Dedifferentiated amniotic fluid mesenchymal stem cell (primary cell): ENCODE data around the gene TMEM38A.
"Not testable (repeated sequence)": the region's sequence is repeated elsewhere in the genome, so short reads cannot be mapped to it uniquely, and the experiment has no call there.

ENCODE experiments used
- DNase-seq: peaks from one replicate; pipeline ENCODE4 v3.0.0-alpha.2; 2016; ENCODE audit errors: extremely low spot score

Gene TMEM38A

GRCh38 chr19:16677055-16677454 lies 16.1 kb downstream of the TMEM38A start:
- DNase-seq = no peak

- DNase-seq = no peak
These were observed 17.6 kb downstream of the TMEM38A start for GRCh38 chr19:16678498-16678897.

- no peak for DNase-seq
These were observed 18.9 kb downstream of the TMEM38A start for GRCh38 chr19:16679811-16680210.

GRCh38 chr19:16682539-16682938 lies 21.6 kb downstream of the TMEM38A start:
- DNase-seq = no peak

GRCh38 chr19:16684216-16684615 lies 23.3 kb downstream of the TMEM38A start:
- DNase-seq = no peak

GRCh38 chr19:16688084-16688483 lies 27.1 kb downstream of the TMEM38A start:
- DNase-seq = no peak

- DNase-seq = no peak
These were observed 38.0 kb downstream of the TMEM38A start for GRCh38 chr19:16698914-16699313.

GRCh38 chr19:16702123-16702522 lies 41.2 kb downstream of the TMEM38A start:
- peak; percentile 18 for DNase-seq

- DNase-seq = no peak
These were observed 42.7 kb downstream of the TMEM38A start for GRCh38 chr19:16703677-16704076.

- not testable (repeated sequence) for DNase-seq
These were observed 49.9 kb downstream of the TMEM38A start for GRCh38 chr19:16710870-16711269.

GRCh38 chr19:16712295-16712694 lies 51.4 kb downstream of the TMEM38A start:
- not testable (repeated sequence) for DNase-seq

- DNase-seq = no peak
These were observed 53.9 kb downstream of the TMEM38A start for GRCh38 chr19:16714702-16715287.

- no peak for DNase-seq
These were observed 54.7 kb downstream of the TMEM38A start for GRCh38 chr19:16715611-16716010.

GRCh38 chr19:16721051-16721450 lies 60.1 kb downstream of the TMEM38A start:
- no peak for DNase-seq

GRCh38 chr19:16722591-16722990 lies 61.7 kb downstream of the TMEM38A start:
- DNase-seq = no peak

- DNase-seq = no peak
These were observed 66.0 kb downstream of the TMEM38A start for GRCh38 chr19:16726916-16727315.

GRCh38 chr19:16735650-16736266 lies 74.8 kb downstream of the TMEM38A start:
- not testable (repeated sequence) for DNase-seq

- DNase-seq = no peak
These were observed 75.8 kb downstream of the TMEM38A start for GRCh38 chr19:16736709-16737108.

- DNase-seq = no peak
These were observed 77.0 kb downstream of the TMEM38A start for GRCh38 chr19:16737911-16738310.

GRCh38 chr19:16739546-16739945 lies 78.6 kb downstream of the TMEM38A start:
- no peak for DNase-seq
